HEK293T (cell line): ENCODE results near the gene GALNT2.

Source experiments
- CTCF ChIA-PET: fragments of 350-600 bp; formaldehyde crosslinking; extraction: SDS; loops from one replicate; lab custom pipeline; 2021; ENCODE audit warnings: antibody characterized with exemption, inconsistent platforms; lab: Yijun Ruan, JAX
- POLR2A ChIA-PET: fragments of 350-600 bp; formaldehyde crosslinking; extraction: SDS; loops from one replicate; lab custom pipeline; 2020; ENCODE audit warnings: antibody characterized with exemption, inconsistent platforms; lab: Yijun Ruan, JAX
- DNase-seq: peaks from one replicate; pipeline ENCODE4 v3.0.0; 2012; ENCODE audit warnings: mixed read lengths; ENCODE audit errors: extremely low spot score
- ARNT ChIP-seq: fragments of 450-650 bp; IDR thresholded peaks from 2 replicates; pipeline ENCODE4 v1.6.1; 2017; ENCODE audit warnings: mild to moderate bottlenecking
- BHLHE40 ChIP-seq: fragments of 450-650 bp; IDR thresholded peaks from 2 replicates; pipeline ENCODE4 v1.6.1; 2016; ENCODE audit warnings: mild to moderate bottlenecking, moderate library complexity, borderline replicate concordance
- CTBP1 ChIP-seq: fragments of 450-650 bp; IDR thresholded peaks from 2 replicates; pipeline ENCODE4 v1.6.1; 2016; ENCODE audit warnings: borderline replicate concordance
- ELF4 ChIP-seq: fragments of 450-650 bp; IDR thresholded peaks from 2 replicates; pipeline ENCODE4 v1.6.1; 2017; ENCODE audit warnings: antibody characterized with exemption
- FOXA1 ChIP-seq: fragments of 450-650 bp; IDR thresholded peaks from 2 replicates; pipeline ENCODE4 v1.6.1; 2016; ENCODE audit warnings: mild to moderate bottlenecking
- FOXK2 ChIP-seq: fragments of 450-650 bp; IDR thresholded peaks from 2 replicates; pipeline ENCODE4 v1.6.1; 2016; ENCODE audit warnings: mild to moderate bottlenecking
- FOXM1 ChIP-seq: fragments of 450-650 bp; IDR thresholded peaks from 2 replicates; pipeline ENCODE4 v1.6.1; 2017; ENCODE audit warnings: mild to moderate bottlenecking, borderline replicate concordance
- HDGF ChIP-seq: fragments of 450-650 bp; IDR thresholded peaks from 2 replicates; pipeline ENCODE4 v1.6.1; 2017; ENCODE audit warnings: antibody characterized with exemption, borderline replicate concordance
- L3MBTL2 ChIP-seq: fragments of 450-650 bp; conservative IDR thresholded peaks from 2 replicates; pipeline ENCODE4 v1.6.1; 2016; ENCODE audit warnings: mild to moderate bottlenecking
- LEF1 ChIP-seq: fragments of 450-650 bp; IDR thresholded peaks from 2 replicates; pipeline ENCODE4 v1.6.1; 2017; ENCODE audit warnings: mild to moderate bottlenecking, borderline replicate concordance
- NFRKB ChIP-seq: fragments of 450-650 bp; IDR thresholded peaks from 2 replicates; pipeline ENCODE4 v1.6.1; 2016; ENCODE audit warnings: mild to moderate bottlenecking, moderate library complexity
- PKNOX1 ChIP-seq: fragments of 450-650 bp; IDR thresholded peaks from 2 replicates; pipeline ENCODE4 v1.6.1; 2016
- SP1 ChIP-seq: fragments of 450-650 bp; IDR thresholded peaks from 2 replicates; pipeline ENCODE4 v1.6.1; 2017
- SUZ12 ChIP-seq: fragments of 450-650 bp; IDR thresholded peaks from 2 replicates; pipeline ENCODE4 v1.6.1; 2016; ENCODE audit warnings: mild to moderate bottlenecking
- TARDBP ChIP-seq: fragments of 450-650 bp; IDR thresholded peaks from 2 replicates; pipeline ENCODE4 v1.6.1; 2016
- ZNF384 ChIP-seq: fragments of 450-650 bp; IDR thresholded peaks from 2 replicates; pipeline ENCODE4 v1.6.1; 2016

Gene GALNT2

GRCh38 chr1:230194525-230194924, 127.5 kb downstream of the GALNT2 start:
- no peak for DNase-seq
- CTCF ChIA-PET: no interaction called here

GRCh38 chr1:230195199-230195598, 128.2 kb downstream of the GALNT2 start:
- ChIA-PET POLR2A (no interaction called here), CTCF (no interaction called here)
- no peak for TF ChIP-seq FOXM1
- no peak for TF ChIP-seq NFRKB
- no peak for TF ChIP-seq SUZ12
- TF ChIP-seq FOXA1: no peak
- no peak for TF ChIP-seq FOXK2
- TF ChIP-seq ARNT: no peak
- TF ChIP-seq ZNF384: no peak
- no peak for TF ChIP-seq SP1
- DNase-seq: no peak

More at GRCh38 chr1:230194525-230194924, 127.5 kb downstream of the GALNT2 start:
- POLR2A ChIA-PET: no interaction called here
- no peak for TF ChIP-seq FOXM1
- no peak for TF ChIP-seq ARNT
- no peak for TF ChIP-seq HDGF
- TF ChIP-seq CTBP1: no peak
- no peak for TF ChIP-seq ELF4
- TF ChIP-seq NFRKB: no peak
- TF ChIP-seq ZNF384: no peak
- no peak for TF ChIP-seq FOXK2
- no peak for TF ChIP-seq SUZ12
- TF ChIP-seq SP1: no peak
- TF ChIP-seq PKNOX1: no peak

- ChIA-PET CTCF (no interaction called here), POLR2A (no interaction called here)
- DNase-seq: no peak
- TF ChIP-seq PKNOX1: no peak
Measured at GRCh38 chr1:230196077-230196476, 129.0 kb downstream of the GALNT2 start.

GRCh38 chr1:230197644-230198567, 130.9 kb downstream of the GALNT2 start:
- CTCF ChIA-PET: interaction anchor here (0.6 kb wide), 1 partner anchor 17 kb away, joined by 3 read pairs; no protein-coding TSS in a partner anchor
- POLR2A ChIA-PET: no interaction called here
- DNase-seq: no peak
- TF ChIP-seq SP1 (no peak), ZNF384 (no peak), NFRKB (no peak), FOXK2 (no peak), CTBP1 (no peak), SUZ12 (no peak), TARDBP (no peak), PKNOX1 (no peak), HDGF (no peak), FOXA1 (no peak), ARNT (no peak), FOXM1 (no peak), LEF1 (no peak), L3MBTL2 (no peak), ELF4 (no peak), BHLHE40 (no peak)

GRCh38 chr1:230199034-230199433, 132.0 kb downstream of the GALNT2 start:
- POLR2A ChIA-PET: no interaction called here
- no peak for TF ChIP-seq FOXM1
- no peak for TF ChIP-seq HDGF
- TF ChIP-seq TARDBP: no peak
- no peak for TF ChIP-seq BHLHE40
- TF ChIP-seq ELF4: no peak
- no peak for TF ChIP-seq SP1
- no peak for TF ChIP-seq FOXK2
- TF ChIP-seq ARNT: no peak
- TF ChIP-seq CTBP1: no peak
- TF ChIP-seq FOXA1: no peak
- no peak for TF ChIP-seq SUZ12
- no peak for TF ChIP-seq LEF1
- TF ChIP-seq NFRKB: no peak
- TF ChIP-seq ZNF384: no peak
- no peak for DNase-seq
- CTCF ChIA-PET: no interaction called here

GRCh38 chr1:230199554-230199953, 132.5 kb downstream of the GALNT2 start:
- POLR2A ChIA-PET: no interaction called here
- TF ChIP-seq PKNOX1: no peak
- TF ChIP-seq BHLHE40: no peak
- TF ChIP-seq FOXK2: no peak
- no peak for TF ChIP-seq SUZ12
- TF ChIP-seq ELF4: no peak
- CTCF ChIA-PET: no interaction called here

More at GRCh38 chr1:230199554-230199953, 132.5 kb downstream of the GALNT2 start:
- DNase-seq: no peak
